ENCODE results near the gene LSM14B.

DNA sequence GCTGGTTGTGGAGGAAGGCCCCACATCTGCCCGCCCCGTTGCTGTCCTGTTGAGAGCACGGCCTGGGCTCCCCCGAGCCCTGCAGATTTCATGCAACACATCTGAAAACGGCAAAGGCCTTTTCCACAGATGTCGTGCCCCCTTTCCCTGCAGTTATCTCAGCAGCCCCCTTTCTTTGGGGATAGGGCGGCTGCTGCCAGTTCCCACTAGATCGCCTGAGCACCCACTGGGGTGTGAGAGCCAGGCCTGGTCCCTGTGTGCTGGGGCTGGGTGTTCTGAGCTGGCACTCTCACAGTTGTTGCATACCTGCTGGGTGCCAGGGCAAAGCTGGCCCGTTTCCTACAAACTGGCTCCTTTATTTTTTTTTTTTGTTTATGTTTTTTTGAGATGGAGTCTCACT, 48.3 kb downstream of the LSM14B start:
- TF ChIP-seq, protein P1, sequence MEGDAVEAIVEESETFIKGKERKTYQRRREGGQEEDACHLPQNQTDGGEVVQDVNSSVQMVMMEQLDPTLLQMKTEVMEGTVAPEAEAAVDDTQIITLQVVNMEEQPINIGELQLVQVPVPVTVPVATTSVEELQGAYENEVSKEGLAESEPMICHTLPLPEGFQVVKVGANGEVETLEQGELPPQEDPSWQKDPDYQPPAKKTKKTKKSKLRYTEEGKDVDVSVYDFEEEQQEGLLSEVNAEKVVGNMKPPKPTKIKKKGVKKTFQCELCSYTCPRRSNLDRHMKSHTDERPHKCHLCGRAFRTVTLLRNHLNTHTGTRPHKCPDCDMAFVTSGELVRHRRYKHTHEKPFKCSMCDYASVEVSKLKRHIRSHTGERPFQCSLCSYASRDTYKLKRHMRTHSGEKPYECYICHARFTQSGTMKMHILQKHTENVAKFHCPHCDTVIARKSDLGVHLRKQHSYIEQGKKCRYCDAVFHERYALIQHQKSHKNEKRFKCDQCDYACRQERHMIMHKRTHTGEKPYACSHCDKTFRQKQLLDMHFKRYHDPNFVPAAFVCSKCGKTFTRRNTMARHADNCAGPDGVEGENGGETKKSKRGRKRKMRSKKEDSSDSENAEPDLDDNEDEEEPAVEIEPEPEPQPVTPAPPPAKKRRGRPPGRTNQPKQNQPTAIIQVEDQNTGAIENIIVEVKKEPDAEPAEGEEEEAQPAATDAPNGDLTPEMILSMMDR (IDR thresholded peaks at IDR 0.05): no peak
- no peak for TF ChIP-seq POLR2A (IDR thresholded peaks at IDR 0.05)
- no peak for TF ChIP-seq POLR2AphosphoS5 (IDR thresholded peaks at IDR 0.05; ENCODE audit: insufficient read depth in 1 of 2, low read depth in 1 of 2)

All from vagina (tissue), 2 donors.